ENCODE results near the gene TP53AIP1.

DNA sequence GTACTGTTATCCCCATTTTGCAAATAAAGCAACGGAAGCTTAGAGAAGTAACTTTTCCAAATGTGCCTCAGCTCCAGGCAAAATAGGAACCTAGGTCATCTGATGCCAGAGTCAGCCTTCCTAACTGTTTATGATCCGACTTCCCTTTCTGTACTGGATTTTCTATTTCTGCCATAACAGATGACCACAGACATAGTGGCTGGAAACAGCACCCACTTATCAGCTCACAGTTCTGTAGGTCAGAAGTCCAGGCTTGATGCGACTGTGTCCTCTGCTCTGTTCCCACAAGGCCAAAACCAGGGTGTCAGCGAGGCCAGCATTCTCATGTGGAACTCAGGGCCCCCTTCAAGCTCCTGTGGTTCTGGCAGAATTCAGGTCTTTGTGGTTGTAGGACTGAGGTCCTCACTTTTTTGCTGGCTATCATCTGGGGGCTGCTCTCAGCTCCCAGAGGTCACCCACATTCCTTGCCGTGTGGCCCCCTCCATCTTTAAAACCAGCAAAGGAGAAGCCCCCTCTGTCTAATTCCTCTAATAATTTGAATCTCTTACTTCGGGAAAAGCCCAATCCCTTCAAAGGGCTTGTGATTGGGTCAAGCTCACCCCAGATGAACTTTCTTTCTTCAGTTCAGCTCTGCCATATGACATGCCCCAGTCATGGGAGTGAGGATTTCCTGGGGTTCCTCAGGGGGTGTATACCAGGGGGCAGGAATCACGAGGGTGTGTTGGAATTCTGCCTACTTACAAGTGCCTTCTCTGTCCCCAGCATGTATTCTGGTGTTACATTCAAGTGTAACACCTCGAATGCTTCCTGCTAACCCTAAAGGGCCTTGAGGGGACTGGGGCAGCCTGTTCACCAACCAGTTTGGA is 36.3 kb downstream of the TP53AIP1 start:
- no peak for TF ChIP-seq POLR2AphosphoS5 (IDR thresholded peaks at IDR 0.05; ENCODE audit: low read depth, low read length)
- TF ChIP-seq POLR2A (IDR thresholded peaks at IDR 0.05; ENCODE audit: low read depth, low read length), result no peak
- TF ChIP-seq TAF1 (IDR thresholded peaks at IDR 0.05; ENCODE audit: low read depth, low read length), result no peak
- TF ChIP-seq SPI1 (IDR thresholded peaks at IDR 0.05; ENCODE audit: low read depth, low read length), result no peak
